Esophagus (tissue), 2 donors: ENCODE results near the gene RASAL1. TPM values are rescaled to one million over a fixed set of nuclear protein-coding genes. Genes with fewer than 3 reads are reported as not detected.

Experiments used
- H3K27ac ChIP-seq, 2 donors: one replicate each; pipeline ENCODE4 v1.5.1; 2013; ENCODE audit warnings: low read depth in 2 of 2, mild to moderate bottlenecking in 2 of 2, inconsistent platforms in 1 of 2, low read length in 1 of 2, moderate library complexity in 1 of 2
- H3K27me3 ChIP-seq, 2 donors: one replicate each; pipeline ENCODE4 v1.6.1; 2013; ENCODE audit warnings: low read length in 2 of 2, control low read depth in 1 of 2, mild to moderate bottlenecking in 1 of 2; ENCODE audit not compliant: insufficient read depth in 2 of 2, control insufficient read depth in 1 of 2
- H3K36me3 ChIP-seq, 2 donors: one replicate each; pipeline ENCODE4 v1.6.1; 2013; ENCODE audit warnings: low read length in 1 of 2; ENCODE audit not compliant: control insufficient read depth in 2 of 2, insufficient read depth in 2 of 2
- H3K4me1 ChIP-seq, 2 donors: one replicate each; pipeline ENCODE4 v1.6.1; 2013; ENCODE audit warnings: low read length in 1 of 2; ENCODE audit not compliant: control insufficient read depth in 2 of 2, insufficient read depth in 2 of 2
- H3K4me3 ChIP-seq, 2 donors: one replicate each; pipeline ENCODE4 v1.5.1; 2013; ENCODE audit warnings: low read length in 2 of 2, mild to moderate bottlenecking in 2 of 2, low read depth in 1 of 2, moderate library complexity in 1 of 2
- H3K9me3 ChIP-seq, 2 donors: one replicate each; pipeline ENCODE4 v1.6.1; 2013; ENCODE audit warnings: mild to moderate bottlenecking in 2 of 2, low read depth in 1 of 2, low read length in 1 of 2, moderate library complexity in 1 of 2; ENCODE audit not compliant: control insufficient read depth in 2 of 2, insufficient read depth in 1 of 2
- WGBS, 2 donors: extraction: QIAGEN DNeasy Blood & Tissue Kit; methylation state at CpG; one replicate each; pipeline ENCODE4 v1.1.7; 2013; 5-methylcytosine and 5-hydroxymethylcytosine counted together
- polyA plus RNA-seq, 2 donors: library from polyadenylated mRNA; stranded (reverse); fragments of 200-250 nt; gene quantifications; one replicate each; pipeline ENCODE4 v1.2.3, GENCODE V29; 2013
- donor health status: healthy with polysubstance abuse.
- donor health status: Bipolar disorder and iron deficiency.

The RASAL1 gene
- polyA plus RNA-seq, 2 donors, result 43.4 to 52.7 TPM

- no peaks in the 10 kb centered on the region for H3K27me3 ChIP-seq
- H3K4me1 ChIP-seq, result peaks cover 0 to 2% of the 10 kb centered on the region in 2 donors
- peaks cover 42 to 76% of the 10 kb centered on the region in 2 donors for H3K36me3 ChIP-seq
- H3K9me3 ChIP-seq, result no peaks in the 10 kb centered on the region
- WGBS, 2 donors, result 95 to 96% methylated on average over 12 of the region's 12 CpGs
- no peak overlapping the region for H3K27ac ChIP-seq
- no peak overlapping the region for H3K4me3 ChIP-seq
Measured at GRCh38 chr12:113163030-113163360, 27.4 kb upstream of the RASAL1 start.

GRCh38 chr12:113162102-113163029 lies 26.8 kb upstream of the RASAL1 start:
- no peak overlapping the region for H3K4me3 ChIP-seq
- no peak overlapping the region for H3K27ac ChIP-seq
- no peaks in the 10 kb centered on the region for H3K27me3 ChIP-seq
- H3K9me3 ChIP-seq, result no peaks in the 10 kb centered on the region
- 89 to 92% methylated on average over 25 of the region's 25 CpGs for WGBS, 2 donors
- peaks cover 0 to 2% of the 10 kb centered on the region in 2 donors for H3K4me1 ChIP-seq
- H3K36me3 ChIP-seq, result peaks cover 44 to 76% of the 10 kb centered on the region in 2 donors

- Histone ChIP-seq H3K36me3 (peaks cover 44 to 76% of the 10 kb centered on the region in 2 donors), H3K9me3 (no peaks in the 10 kb centered on the region), H3K27me3 (no peaks in the 10 kb centered on the region), H3K4me1 (peaks cover 0 to 2% of the 10 kb centered on the region in 2 donors), H3K27ac (no peak overlapping the region), H3K4me3 (no peak overlapping the region)
- 75 to 78% methylated on average over 22 to 26 of the region's 26 CpGs for WGBS, 2 donors
Measured at GRCh38 chr12:113161415-113162016, 26.0 kb upstream of the RASAL1 start.

- no peak overlapping the region for H3K4me3 ChIP-seq
- 89% methylated on average over 7 of the region's 7 CpGs for WGBS, 2 donors
- H3K27me3 ChIP-seq, result no peaks in the 10 kb centered on the region
- H3K36me3 ChIP-seq, result peaks cover 38 to 61% of the 10 kb centered on the region in 2 donors
- H3K27ac ChIP-seq, result no peak overlapping the region
- no peaks in the 10 kb centered on the region for H3K9me3 ChIP-seq
- H3K4me1 ChIP-seq, result no peaks in the 10 kb centered on the region
Measured at GRCh38 chr12:113159937-113160336, 24.4 kb upstream of the RASAL1 start.

- 95% methylated on average over 26 of the region's 26 CpGs for WGBS, 2 donors
Measured at GRCh38 chr12:113158439-113159203, 23.1 kb upstream of the RASAL1 start.

GRCh38 chr12:113157218-113157859 lies 21.8 kb upstream of the RASAL1 start:
- Histone ChIP-seq H3K27ac (no peak overlapping the region), H3K9me3 (no peaks in the 10 kb centered on the region), H3K4me1 (peaks cover 0 to 9% of the 10 kb centered on the region in 2 donors), H3K27me3 (no peaks in the 10 kb centered on the region), H3K36me3 (peaks cover 26 to 43% of the 10 kb centered on the region in 2 donors), H3K4me3 (no peak overlapping the region)
- WGBS, 2 donors, result 83 to 84% methylated on average over 12 of the region's 12 CpGs

More at GRCh38 chr12:113158439-113159203, 23.1 kb upstream of the RASAL1 start:
- Histone ChIP-seq H3K4me1 (peaks cover 0 to 7% of the 10 kb centered on the region in 2 donors), H3K27ac (no peak overlapping the region), H3K9me3 (no peaks in the 10 kb centered on the region), H3K27me3 (no peaks in the 10 kb centered on the region), H3K36me3 (peaks cover 33 to 56% of the 10 kb centered on the region in 2 donors), H3K4me3 (no peak overlapping the region)

- no peaks in the 10 kb centered on the region for H3K27me3 ChIP-seq
- no peak overlapping the region for H3K4me3 ChIP-seq
- no peak overlapping the region for H3K27ac ChIP-seq
- 59 to 60% methylated on average over 7 of the region's 7 CpGs for WGBS, 2 donors
- peaks cover 0 to 9% of the 10 kb centered on the region in 2 donors for H3K4me1 ChIP-seq
- peaks cover 14 to 32% of the 10 kb centered on the region in 2 donors for H3K36me3 ChIP-seq
- no peaks in the 10 kb centered on the region for H3K9me3 ChIP-seq
Measured at GRCh38 chr12:113155646-113156045, 20.1 kb upstream of the RASAL1 start.

- no peak overlapping the region for H3K27ac ChIP-seq
- no peak overlapping the region for H3K4me3 ChIP-seq
- no peaks in the 10 kb centered on the region for H3K27me3 ChIP-seq
- H3K4me1 ChIP-seq, result peaks cover 0 to 9% of the 10 kb centered on the region in 2 donors
- no peaks in the 10 kb centered on the region for H3K9me3 ChIP-seq
- peaks cover 14 to 27% of the 10 kb centered on the region in 2 donors for H3K36me3 ChIP-seq
- 78% methylated on average over 12 of the region's 12 CpGs for WGBS, 2 donors
Measured at GRCh38 chr12:113155060-113155459, 19.5 kb upstream of the RASAL1 start.
